ENCODE results near the gene USP3.

DNA sequence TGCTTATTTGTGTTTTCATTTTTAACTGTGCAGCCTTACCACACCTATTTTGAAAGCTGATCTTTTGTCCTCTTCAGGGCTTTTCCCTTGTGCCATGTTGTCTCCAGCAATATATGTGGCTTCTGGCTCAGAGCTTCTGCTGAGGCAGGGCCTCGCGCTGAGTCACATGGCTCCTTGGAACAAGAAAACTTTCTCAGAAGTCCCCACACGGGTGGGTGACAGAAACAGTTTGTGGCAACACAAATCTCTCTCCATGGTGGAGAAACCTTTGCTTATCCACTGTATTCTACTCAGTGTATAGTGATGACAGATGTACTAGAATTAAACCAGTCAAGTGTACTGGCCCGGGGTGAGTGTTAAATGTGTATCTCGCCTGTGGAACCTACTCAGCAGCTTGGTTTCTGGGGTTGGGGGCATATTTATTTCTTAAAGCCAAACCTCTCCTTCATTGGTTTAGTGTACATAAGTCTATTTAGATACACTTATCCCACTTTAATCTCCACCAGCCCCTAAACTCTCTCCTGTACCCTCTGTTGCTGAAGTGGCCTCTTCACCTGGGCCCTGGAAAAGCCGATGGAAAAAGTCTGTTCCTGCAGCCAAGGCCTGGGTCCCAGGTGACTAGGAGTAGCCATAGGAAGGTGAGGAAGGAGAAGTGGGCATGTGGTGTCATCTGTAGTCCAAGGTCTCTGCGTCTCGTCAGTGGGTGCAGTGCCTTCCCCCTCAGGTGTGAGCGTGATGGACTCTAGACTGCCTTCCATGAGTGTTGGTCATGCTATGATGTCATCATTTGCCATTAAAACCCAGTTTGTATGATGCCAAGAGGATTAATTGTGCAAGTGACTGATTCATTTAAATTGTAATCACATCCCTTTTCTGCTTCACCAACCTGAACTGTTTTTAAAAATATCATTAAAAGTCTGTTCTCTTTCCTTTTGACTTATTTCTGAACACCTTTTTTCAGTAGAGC, 89.6 kb downstream of the USP3 start:
- TF ChIP-seq, protein P1, sequence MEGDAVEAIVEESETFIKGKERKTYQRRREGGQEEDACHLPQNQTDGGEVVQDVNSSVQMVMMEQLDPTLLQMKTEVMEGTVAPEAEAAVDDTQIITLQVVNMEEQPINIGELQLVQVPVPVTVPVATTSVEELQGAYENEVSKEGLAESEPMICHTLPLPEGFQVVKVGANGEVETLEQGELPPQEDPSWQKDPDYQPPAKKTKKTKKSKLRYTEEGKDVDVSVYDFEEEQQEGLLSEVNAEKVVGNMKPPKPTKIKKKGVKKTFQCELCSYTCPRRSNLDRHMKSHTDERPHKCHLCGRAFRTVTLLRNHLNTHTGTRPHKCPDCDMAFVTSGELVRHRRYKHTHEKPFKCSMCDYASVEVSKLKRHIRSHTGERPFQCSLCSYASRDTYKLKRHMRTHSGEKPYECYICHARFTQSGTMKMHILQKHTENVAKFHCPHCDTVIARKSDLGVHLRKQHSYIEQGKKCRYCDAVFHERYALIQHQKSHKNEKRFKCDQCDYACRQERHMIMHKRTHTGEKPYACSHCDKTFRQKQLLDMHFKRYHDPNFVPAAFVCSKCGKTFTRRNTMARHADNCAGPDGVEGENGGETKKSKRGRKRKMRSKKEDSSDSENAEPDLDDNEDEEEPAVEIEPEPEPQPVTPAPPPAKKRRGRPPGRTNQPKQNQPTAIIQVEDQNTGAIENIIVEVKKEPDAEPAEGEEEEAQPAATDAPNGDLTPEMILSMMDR (IDR thresholded peaks at IDR 0.05), result no peak
- TF ChIP-seq POLR2A (IDR thresholded peaks at IDR 0.05), result no peak
